GM18519 (cell line): ENCODE results near the gene SDSL.

ENCODE experiments used
- ATAC-seq: cut with Tn5 transposase; IDR thresholded peaks from one replicate; pipeline ENCODE4 v1.9.1; 2021; ENCODE audit warnings: mild to moderate bottlenecking, moderate library complexity; ENCODE audit not compliant: unreplicated experiment, low FRiP score

Gene SDSL

GRCh38 chr12:113465808-113466453 is 43.8 kb downstream of the SDSL start:
- ATAC-seq: no peak

- ATAC-seq: no peak
Observed at GRCh38 chr12:113466454-113467141, 44.4 kb downstream of the SDSL start.

GRCh38 chr12:113467142-113467501 is 44.9 kb downstream of the SDSL start:
- no peak for ATAC-seq

- ATAC-seq: no peak
Observed at GRCh38 chr12:113467502-113468364, 45.6 kb downstream of the SDSL start.

- ATAC-seq: no peak
Observed at GRCh38 chr12:113468365-113469223, 46.4 kb downstream of the SDSL start.

GRCh38 chr12:113469224-113469948 is 47.2 kb downstream of the SDSL start:
- ATAC-seq: no peak

GRCh38 chr12:113469949-113470743 is 48.0 kb downstream of the SDSL start:
- ATAC-seq: no peak

GRCh38 chr12:113470871-113471618 is 48.9 kb downstream of the SDSL start:
- no peak for ATAC-seq

GRCh38 chr12:113471619-113472171 is 49.5 kb downstream of the SDSL start, which contains the start of gene LHX5:
Gene LHX5, minus strand, starts transcription at chr12:113471871. Its CDS starts 373 bp downstream, at chr12:113471498.
- no peak for ATAC-seq

GRCh38 chr12:113472191-113473121 is 50.3 kb downstream of the SDSL start:
- no peak for ATAC-seq

- no peak for ATAC-seq
Observed at GRCh38 chr12:113473400-113473799, 51.2 kb downstream of the SDSL start.

- no peak for ATAC-seq
Observed at GRCh38 chr12:113473942-113474341, 51.8 kb downstream of the SDSL start.

GRCh38 chr12:113474635-113475436 is 52.7 kb downstream of the SDSL start:
- ATAC-seq: no peak

- no peak for ATAC-seq
Observed at GRCh38 chr12:113475451-113476175, 53.4 kb downstream of the SDSL start.

GRCh38 chr12:113476176-113476986 is 54.2 kb downstream of the SDSL start:
- ATAC-seq: no peak
